ENCODE results near the gene HAUS7. TPM values are rescaled to one million over a fixed set of nuclear protein-coding genes. Genes with fewer than 3 reads are reported as not detected.

HAUS7 gene
- total and polyA plus RNA-seq, 2 experiments from 2014 or later: 59.8 to 77.9 TPM

GRCh38 chrX:153517423-153517822 lies 47.0 kb upstream of the HAUS7 start, which contains the start of gene ATP2B3 (continued):
- TF ChIP-seq ZNF462 (CRISPR knock-in tag; IDR thresholded peaks at IDR 0.05): no peak
- TF ChIP-seq EZH2phosphoT487 (IDR thresholded peaks at IDR 0.05; ENCODE audit: unreplicated experiment): no peak
- no peak for TF ChIP-seq ETS1 (IDR thresholded peaks at IDR 0.05)
- no peak for TF ChIP-seq STAT1 (IDR thresholded peaks at IDR 0.05; ENCODE audit: unreplicated experiment)

- H3K4me3 ChIP-seq: no peak overlapping the region
- no peak overlapping the region for H3K27ac ChIP-seq (ENCODE audit: low read depth)
- no peaks in the 10 kb centered on the region for H3F3A ChIP-seq (replicated peaks; ENCODE audit: low read depth)
- Mint-ChIP-seq H3K27ac (no peak overlapping the region), H3K4me1 (peaks cover 3% of the 10 kb centered on the region; the same call in 2 of the 3 replicates), H3K36me3 (ENCODE audit: low read depth) (no peaks in the 10 kb centered on the region; the same call in 2 of the 3 replicates), H3K4me3 (peak overlapping the region; percentile 30; the same call in 1 of the 3 replicates), H3K9me3 (no peaks in the 10 kb centered on the region), H3K27me3 (ENCODE audit: insufficient read depth, low read depth, poor library complexity) (peaks cover 34% of the 10 kb centered on the region)
- no peaks in the 10 kb centered on the region for H3K9me2 ChIP-seq (ENCODE audit: insufficient read depth)
- H4K20me1 ChIP-seq (replicated peaks; ENCODE audit: insufficient read depth): no peaks in the 10 kb centered on the region
- no peak overlapping the region for H3K4me2 ChIP-seq
- H3K36me3 ChIP-seq (ENCODE audit: insufficient read depth): no peaks in the 10 kb centered on the region
- DNase-seq (ENCODE audit: low spot score) (no peak), ATAC-seq (no peak)
- H3K4me1 ChIP-seq (ENCODE audit: insufficient read depth): no peaks in the 10 kb centered on the region
- no peak overlapping the region for H2AFZ ChIP-seq
- no peaks in the 10 kb centered on the region for H3K79me2 ChIP-seq (replicated peaks; ENCODE audit: insufficient read depth)
- peaks cover 30% of the 10 kb centered on the region for H3K27me3 ChIP-seq (ENCODE audit: insufficient read depth)
- TF ChIP-seq ZNF331 (CRISPR knock-in tag; IDR thresholded peaks at IDR 0.05; ENCODE audit: low read depth) (no peak), STAT1 (IDR thresholded peaks at IDR 0.05; ENCODE audit: unreplicated experiment) (no peak), EZH2 (IDR thresholded peaks at IDR 0.05; ENCODE audit: low read depth, unreplicated experiment) (no peak)
- TF ChIP-seq, protein P1, sequence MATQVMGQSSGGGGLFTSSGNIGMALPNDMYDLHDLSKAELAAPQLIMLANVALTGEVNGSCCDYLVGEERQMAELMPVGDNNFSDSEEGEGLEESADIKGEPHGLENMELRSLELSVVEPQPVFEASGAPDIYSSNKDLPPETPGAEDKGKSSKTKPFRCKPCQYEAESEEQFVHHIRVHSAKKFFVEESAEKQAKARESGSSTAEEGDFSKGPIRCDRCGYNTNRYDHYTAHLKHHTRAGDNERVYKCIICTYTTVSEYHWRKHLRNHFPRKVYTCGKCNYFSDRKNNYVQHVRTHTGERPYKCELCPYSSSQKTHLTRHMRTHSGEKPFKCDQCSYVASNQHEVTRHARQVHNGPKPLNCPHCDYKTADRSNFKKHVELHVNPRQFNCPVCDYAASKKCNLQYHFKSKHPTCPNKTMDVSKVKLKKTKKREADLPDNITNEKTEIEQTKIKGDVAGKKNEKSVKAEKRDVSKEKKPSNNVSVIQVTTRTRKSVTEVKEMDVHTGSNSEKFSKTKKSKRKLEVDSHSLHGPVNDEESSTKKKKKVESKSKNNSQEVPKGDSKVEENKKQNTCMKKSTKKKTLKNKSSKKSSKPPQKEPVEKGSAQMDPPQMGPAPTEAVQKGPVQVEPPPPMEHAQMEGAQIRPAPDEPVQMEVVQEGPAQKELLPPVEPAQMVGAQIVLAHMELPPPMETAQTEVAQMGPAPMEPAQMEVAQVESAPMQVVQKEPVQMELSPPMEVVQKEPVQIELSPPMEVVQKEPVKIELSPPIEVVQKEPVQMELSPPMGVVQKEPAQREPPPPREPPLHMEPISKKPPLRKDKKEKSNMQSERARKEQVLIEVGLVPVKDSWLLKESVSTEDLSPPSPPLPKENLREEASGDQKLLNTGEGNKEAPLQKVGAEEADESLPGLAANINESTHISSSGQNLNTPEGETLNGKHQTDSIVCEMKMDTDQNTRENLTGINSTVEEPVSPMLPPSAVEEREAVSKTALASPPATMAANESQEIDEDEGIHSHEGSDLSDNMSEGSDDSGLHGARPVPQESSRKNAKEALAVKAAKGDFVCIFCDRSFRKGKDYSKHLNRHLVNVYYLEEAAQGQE (IDR thresholded peaks at IDR 0.05; ENCODE audit: unreplicated experiment): no peak
These were observed 45.7 kb upstream of the HAUS7 start for GRCh38 chrX:153516073-153516472.

All from GM23338 (cell line).